Limb (tissue), 2 donors: ENCODE measurements around the gene GJB3.

ENCODE experiments used
- DNase-seq, 2 donors: peaks; one replicate each; pipeline ENCODE4 v3.0.0-alpha.2; 2016; ENCODE audit errors: extremely low spot score in 2 of 2

GJB3 gene

GRCh38 chr1:34822202-34822601 lies 41.2 kb downstream of the GJB3 start:
- DNase-seq: no peak

GRCh38 chr1:34824817-34825454 lies 43.9 kb downstream of the GJB3 start:
- no peak for DNase-seq

GRCh38 chr1:34825455-34826091 lies 44.6 kb downstream of the GJB3 start:
- DNase-seq: no peak

GRCh38 chr1:34827341-34827941 lies 46.4 kb downstream of the GJB3 start:
- no peak for DNase-seq

GRCh38 chr1:34828611-34829010 lies 47.6 kb downstream of the GJB3 start:
- no peak for DNase-seq

- DNase-seq: no peak
Observed at GRCh38 chr1:34829250-34829649, 48.2 kb downstream of the GJB3 start.

- DNase-seq: no peak
Observed at GRCh38 chr1:34831721-34832246, 50.8 kb downstream of the GJB3 start.

GRCh38 chr1:34833711-34834110 lies 52.7 kb downstream of the GJB3 start:
- DNase-seq: no peak
